ENCODE results near the gene TDRD5.
"Not testable (repeated sequence)": the region's sequence is repeated elsewhere in the genome, so short reads cannot be mapped to it uniquely, and the experiment has no call there.

Gene TDRD5

DNA sequence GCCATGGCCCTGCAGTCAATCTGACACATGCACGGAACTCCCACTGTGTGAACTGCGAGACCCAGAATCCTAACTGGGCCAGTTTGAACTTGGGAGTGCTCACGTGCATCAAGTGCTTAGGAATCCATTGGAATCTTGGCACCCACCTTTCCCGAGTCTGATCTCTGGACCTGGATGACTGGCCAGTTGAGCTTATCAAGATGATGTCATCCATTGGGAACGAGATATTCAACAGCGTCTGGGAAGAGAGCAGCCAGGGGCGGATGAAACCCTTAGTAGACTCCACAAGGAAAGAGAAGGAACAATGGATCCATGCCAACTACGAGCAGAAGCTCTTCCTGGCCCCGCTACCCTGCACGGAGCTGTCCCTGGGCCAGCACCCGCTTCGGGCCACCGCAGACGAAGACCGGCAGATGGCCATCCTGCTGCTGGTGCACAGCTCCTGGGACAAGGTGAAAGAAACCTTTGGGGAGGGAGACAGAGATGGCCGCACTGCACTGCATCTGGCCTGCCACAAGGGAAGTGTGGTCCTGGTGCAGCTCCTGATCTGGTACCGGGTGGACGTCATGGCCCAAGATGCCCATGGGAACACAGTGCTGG is 3.1 kb upstream of the TDRD5 start:
- Mint-ChIP-seq H3K4me1 (ENCODE audit: low read depth) (no peaks in the 10 kb centered on the region), H3K9me3 (no peaks in the 10 kb centered on the region), H3K36me3 (ENCODE audit: low read depth) (no peaks in the 10 kb centered on the region), H3K27ac (no peak overlapping the region), H3K4me3 (no peak overlapping the region), H3K27me3 (peaks cover 76% of the 10 kb centered on the region)
- DNase-seq, result no peak

DNA sequence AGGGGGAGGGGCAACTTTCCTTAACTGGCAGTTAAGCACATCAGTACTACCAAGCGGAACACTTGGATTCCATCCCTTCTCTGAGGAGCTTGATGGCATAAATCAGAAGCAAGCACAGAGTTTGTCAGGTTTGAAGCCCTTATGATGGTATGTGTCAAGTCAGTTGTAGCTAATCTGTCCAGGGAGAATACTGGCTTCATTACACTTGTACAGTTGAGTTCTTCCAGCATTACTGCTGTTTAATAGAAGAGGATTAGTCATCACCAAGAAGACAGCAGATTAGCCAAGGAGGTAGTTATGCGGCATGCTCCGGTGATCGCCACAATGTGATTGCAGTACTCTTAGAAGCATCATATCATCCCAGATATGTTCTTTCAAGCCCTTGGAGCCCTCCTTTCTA is 2.1 kb upstream of the TDRD5 start:
- H3K4me1 Mint-ChIP-seq (ENCODE audit: low read depth), result no peaks in the 10 kb centered on the region
- no peak overlapping the region for H3K4me3 Mint-ChIP-seq
- no peak overlapping the region for H3K27ac Mint-ChIP-seq
- DNase-seq, result no peak
- H3K36me3 Mint-ChIP-seq (ENCODE audit: low read depth), result no peaks in the 10 kb centered on the region
- peaks cover 71% of the 10 kb centered on the region for H3K27me3 Mint-ChIP-seq
- H3K9me3 Mint-ChIP-seq, result no peaks in the 10 kb centered on the region

DNA sequence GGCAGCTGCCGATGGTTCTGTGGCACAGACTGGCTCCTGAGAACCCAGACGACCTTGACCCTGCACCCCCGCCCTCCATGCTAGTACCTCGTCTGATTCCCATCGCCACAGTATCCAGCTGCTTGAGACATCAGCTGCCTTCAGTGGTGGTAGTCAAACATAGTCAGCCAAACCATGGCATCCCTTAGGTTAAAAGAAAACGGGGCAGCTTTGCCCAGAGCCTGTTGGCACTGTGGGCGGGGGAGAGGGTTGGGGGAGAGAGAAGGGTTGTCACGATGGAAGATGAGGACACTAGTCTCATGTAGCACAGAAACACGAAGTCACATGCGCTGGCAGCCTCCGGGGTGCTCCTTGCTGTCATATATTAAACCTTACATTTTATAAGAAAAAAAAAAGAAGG is 961 bp upstream of the TDRD5 start:
- DNase-seq, result no peak
- Mint-ChIP-seq H3K27me3 (peaks cover 63% of the 10 kb centered on the region), H3K4me3 (no peak overlapping the region), H3K9me3 (no peaks in the 10 kb centered on the region), H3K36me3 (ENCODE audit: low read depth) (no peaks in the 10 kb centered on the region), H3K4me1 (ENCODE audit: low read depth) (peaks cover 2% of the 10 kb centered on the region), H3K27ac (no peak overlapping the region)

DNA sequence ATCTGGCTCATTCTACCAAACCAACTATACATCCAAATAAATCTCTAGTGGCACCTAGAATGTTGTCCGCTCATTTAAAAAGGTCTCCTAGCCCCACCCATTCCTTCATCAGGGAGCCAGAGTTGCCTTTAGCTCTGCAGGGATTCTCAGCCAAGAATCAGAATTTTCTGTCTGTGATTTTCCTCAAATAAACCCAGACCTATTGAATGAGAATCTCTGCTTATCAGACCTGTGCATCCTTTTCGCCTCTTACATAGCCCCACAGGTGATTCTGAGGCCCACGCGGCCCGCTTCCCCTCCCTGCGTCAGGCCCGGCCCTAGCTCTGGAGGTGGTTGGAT is 410 bp upstream of the TDRD5 start:
- no peaks in the 10 kb centered on the region for H3K9me3 Mint-ChIP-seq
- H3K27me3 Mint-ChIP-seq, result peaks cover 59% of the 10 kb centered on the region
- DNase-seq, result no peak
- no peak overlapping the region for H3K27ac Mint-ChIP-seq
- H3K4me3 Mint-ChIP-seq, result no peak overlapping the region
- H3K4me1 Mint-ChIP-seq (ENCODE audit: low read depth), result peaks cover 5% of the 10 kb centered on the region
- H3K36me3 Mint-ChIP-seq (ENCODE audit: low read depth), result no peaks in the 10 kb centered on the region

DNA sequence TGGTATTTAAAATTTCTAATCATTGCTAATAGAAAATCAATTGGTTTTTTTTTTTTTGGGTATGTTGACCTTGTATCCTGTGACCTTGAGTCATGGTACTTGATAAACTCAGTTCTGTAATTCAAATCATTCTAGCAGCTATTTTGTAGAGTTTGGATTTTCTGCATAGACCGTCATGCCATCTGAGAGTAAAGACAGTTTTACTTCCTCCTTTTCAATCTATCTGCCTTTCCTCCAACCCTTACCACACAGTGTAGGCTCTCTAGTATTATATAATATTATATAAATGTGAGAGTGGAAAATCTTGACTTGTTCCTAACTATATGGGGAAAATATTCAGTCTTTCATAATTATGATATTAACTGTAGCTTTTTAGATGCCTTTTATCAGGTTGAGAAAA is 7.0 kb downstream of the TDRD5 start:
- H3K4me3 Mint-ChIP-seq, result no peak overlapping the region
- H3K36me3 Mint-ChIP-seq (ENCODE audit: low read depth), result no peaks in the 10 kb centered on the region
- H3K27me3 Mint-ChIP-seq, result peaks cover 30% of the 10 kb centered on the region
- no peak for DNase-seq
- no peak overlapping the region for H3K27ac Mint-ChIP-seq
- H3K4me1 Mint-ChIP-seq (ENCODE audit: low read depth), result peaks cover 5% of the 10 kb centered on the region
- H3K9me3 Mint-ChIP-seq, result peaks cover 4% of the 10 kb centered on the region

DNA sequence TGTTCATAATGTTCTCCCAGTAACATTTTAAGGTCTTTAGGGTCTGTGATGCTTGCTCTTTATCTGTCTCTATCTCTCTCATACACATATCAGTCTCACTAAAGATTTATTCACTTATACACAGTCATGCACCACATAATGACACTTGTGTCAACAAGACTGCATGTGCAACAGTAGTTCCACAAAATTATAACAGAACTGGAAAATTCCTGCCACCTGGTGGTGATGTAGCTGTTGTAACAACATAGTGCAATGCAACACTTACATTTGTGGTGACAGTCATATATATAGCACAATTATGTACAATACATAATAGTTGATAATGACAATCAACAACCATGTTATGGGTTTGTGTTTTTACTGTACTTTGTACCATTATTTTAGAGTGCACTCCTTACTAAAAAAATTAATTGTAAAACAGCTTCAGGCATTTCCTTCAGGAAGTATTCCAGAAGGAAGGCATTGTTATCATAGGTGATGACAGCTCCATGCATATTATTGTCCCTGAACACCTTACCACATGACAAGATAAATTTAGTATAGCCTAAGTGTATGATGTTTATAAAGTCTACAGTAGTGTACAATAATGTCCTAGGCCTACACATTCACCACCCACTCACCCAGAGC is 8.1 kb downstream of the TDRD5 start:
- no peaks in the 10 kb centered on the region for H3K36me3 Mint-ChIP-seq (ENCODE audit: low read depth)
- H3K27me3 Mint-ChIP-seq, result peaks cover 29% of the 10 kb centered on the region
- H3K9me3 Mint-ChIP-seq, result peaks cover 4% of the 10 kb centered on the region
- H3K27ac Mint-ChIP-seq, result no peak overlapping the region
- no peak for DNase-seq
- no peak overlapping the region for H3K4me3 Mint-ChIP-seq
- H3K4me1 Mint-ChIP-seq (ENCODE audit: low read depth), result peaks cover 5% of the 10 kb centered on the region

DNA sequence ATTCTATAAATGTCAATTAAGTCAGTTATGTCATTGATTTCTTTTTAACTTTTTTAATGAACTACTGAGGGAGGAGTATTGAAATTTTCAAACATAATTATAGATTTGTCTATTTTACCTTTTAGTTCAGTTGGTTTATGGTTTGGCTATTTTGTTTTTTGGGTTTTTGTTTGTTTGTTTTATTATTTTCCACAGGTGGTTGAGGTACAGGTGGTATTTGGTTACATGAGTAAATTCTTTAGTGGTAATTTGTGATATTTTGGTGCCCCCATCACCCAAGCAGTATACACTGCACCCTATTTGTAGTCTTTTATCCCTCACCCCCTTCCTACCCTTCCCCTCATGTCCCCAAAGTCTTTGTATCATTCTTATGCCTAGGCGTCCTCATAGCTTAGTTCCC is 9.5 kb downstream of the TDRD5 start:
- DNase-seq, result no peak
- H3K9me3 Mint-ChIP-seq, result peaks cover 4% of the 10 kb centered on the region
- H3K27ac Mint-ChIP-seq, result no peak overlapping the region
- H3K4me1 Mint-ChIP-seq (ENCODE audit: low read depth), result no peaks in the 10 kb centered on the region
- no peak overlapping the region for H3K4me3 Mint-ChIP-seq
- peaks cover 35% of the 10 kb centered on the region for H3K27me3 Mint-ChIP-seq
- no peaks in the 10 kb centered on the region for H3K36me3 Mint-ChIP-seq (ENCODE audit: low read depth)

DNA sequence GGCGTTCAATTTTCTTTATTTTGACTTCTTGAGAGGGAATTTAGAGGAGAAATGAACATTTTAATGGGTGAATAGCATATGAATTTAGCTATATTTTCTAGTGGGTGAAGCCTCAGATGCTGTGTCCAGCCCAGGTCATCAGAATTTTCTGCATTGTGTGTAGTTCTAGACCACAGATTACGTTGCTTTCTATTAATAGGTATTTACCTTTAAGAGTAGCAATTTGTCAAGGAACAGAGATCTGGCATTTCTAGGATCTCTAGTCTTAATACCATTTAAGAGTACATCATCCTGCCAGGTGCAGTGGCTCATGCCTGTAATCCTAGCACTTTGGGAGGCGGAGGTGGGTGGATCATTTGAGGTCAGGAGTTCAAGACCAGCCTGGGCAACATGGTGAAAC is 20.7 kb downstream of the TDRD5 start:
- H3K27ac Mint-ChIP-seq, result no peak overlapping the region
- no peaks in the 10 kb centered on the region for H3K4me1 Mint-ChIP-seq (ENCODE audit: low read depth)
- H3K27me3 Mint-ChIP-seq, result peaks cover 34% of the 10 kb centered on the region
- DNase-seq, result no peak
- no peaks in the 10 kb centered on the region for H3K36me3 Mint-ChIP-seq (ENCODE audit: low read depth)
- no peaks in the 10 kb centered on the region for H3K9me3 Mint-ChIP-seq
- no peak overlapping the region for H3K4me3 Mint-ChIP-seq

DNA sequence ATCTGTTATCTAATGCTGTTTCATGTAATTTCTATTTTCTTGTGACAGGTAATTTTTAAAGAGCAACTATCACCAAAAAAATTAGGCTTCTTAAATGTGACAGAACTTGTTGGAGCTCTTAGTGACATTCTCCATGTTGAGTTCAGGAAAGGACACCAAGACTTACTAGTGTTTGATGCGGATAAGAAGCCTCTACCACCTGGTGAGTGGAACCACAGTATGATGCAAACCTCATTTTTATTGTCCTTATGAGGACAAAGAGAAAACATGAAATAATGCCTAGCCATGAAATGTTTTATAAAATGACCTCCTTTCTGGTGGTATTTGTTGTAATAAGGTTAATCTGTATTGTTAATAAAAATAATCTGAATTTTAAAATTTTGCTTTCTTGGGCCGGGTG is 39.1 kb downstream of the TDRD5 start:
- DNase-seq, result no peak
- H3K9me3 Mint-ChIP-seq, result no peaks in the 10 kb centered on the region
- H3K4me3 Mint-ChIP-seq, result no peak overlapping the region
- H3K4me1 Mint-ChIP-seq (ENCODE audit: low read depth), result no peaks in the 10 kb centered on the region
- H3K27ac Mint-ChIP-seq, result no peak overlapping the region
- H3K27me3 Mint-ChIP-seq, result peaks cover 5% of the 10 kb centered on the region
- H3K36me3 Mint-ChIP-seq (ENCODE audit: low read depth), result no peaks in the 10 kb centered on the region

DNA sequence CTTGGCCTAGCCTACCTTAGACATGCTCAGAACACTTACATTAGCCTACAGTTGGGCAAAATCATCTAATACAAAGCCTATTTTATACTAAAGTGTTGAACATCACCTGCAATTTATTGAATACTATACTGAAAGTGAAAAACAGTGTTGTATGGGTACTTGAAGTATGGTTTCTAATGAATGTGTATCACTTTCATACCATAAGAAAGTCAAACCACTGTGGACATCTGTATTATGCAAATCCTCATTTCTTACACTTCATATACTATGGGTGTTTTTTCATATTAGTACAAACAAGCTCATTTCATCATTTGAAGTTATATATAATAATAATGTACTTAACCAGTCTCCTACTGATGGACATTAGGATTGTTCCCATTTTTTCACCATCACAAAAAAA is 41.2 kb downstream of the TDRD5 start:
- DNase-seq, result no peak
- Mint-ChIP-seq H3K4me1 (ENCODE audit: low read depth) (no peaks in the 10 kb centered on the region), H3K27ac (no peak overlapping the region), H3K36me3 (ENCODE audit: low read depth) (no peaks in the 10 kb centered on the region), H3K4me3 (no peak overlapping the region), H3K9me3 (no peaks in the 10 kb centered on the region), H3K27me3 (peaks cover 5% of the 10 kb centered on the region)

DNA sequence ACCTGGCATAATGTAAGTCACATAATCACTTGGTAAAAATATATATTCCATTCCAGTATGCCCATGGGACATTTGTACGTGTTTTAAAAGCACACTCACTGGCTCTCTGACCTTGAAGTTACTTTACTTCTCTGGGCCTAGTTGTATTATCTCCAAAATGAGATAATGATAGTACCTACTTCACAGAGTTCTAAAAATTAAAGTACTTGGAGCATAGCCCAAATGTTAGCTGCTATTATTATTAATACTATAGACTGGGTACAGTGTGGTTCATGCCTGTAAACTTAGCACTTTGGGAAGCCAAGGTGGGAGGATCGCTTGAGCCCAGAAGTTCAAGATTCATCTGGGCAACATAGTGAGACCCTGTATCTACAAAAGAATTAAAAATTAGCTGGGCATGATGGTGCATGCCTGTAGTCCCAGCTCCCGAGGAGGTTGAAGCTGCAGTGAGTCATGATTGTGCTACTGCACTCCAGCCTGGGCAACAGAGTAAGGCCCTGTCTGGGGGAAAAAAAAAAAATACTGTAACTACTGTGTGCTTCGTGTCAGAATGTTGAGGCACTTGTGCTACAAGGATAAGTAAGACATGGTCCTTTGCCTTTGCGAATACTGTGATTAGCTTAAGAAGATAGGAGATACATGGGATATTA is 45.7 kb downstream of the TDRD5 start:
- no peak for DNase-seq
- no peaks in the 10 kb centered on the region for H3K9me3 Mint-ChIP-seq
- no peaks in the 10 kb centered on the region for H3K36me3 Mint-ChIP-seq (ENCODE audit: low read depth)
- no peaks in the 10 kb centered on the region for H3K4me1 Mint-ChIP-seq (ENCODE audit: low read depth)
- H3K27ac Mint-ChIP-seq, result no peak overlapping the region
- H3K27me3 Mint-ChIP-seq, result peaks cover 6% of the 10 kb centered on the region
- H3K4me3 Mint-ChIP-seq, result no peak overlapping the region

DNA sequence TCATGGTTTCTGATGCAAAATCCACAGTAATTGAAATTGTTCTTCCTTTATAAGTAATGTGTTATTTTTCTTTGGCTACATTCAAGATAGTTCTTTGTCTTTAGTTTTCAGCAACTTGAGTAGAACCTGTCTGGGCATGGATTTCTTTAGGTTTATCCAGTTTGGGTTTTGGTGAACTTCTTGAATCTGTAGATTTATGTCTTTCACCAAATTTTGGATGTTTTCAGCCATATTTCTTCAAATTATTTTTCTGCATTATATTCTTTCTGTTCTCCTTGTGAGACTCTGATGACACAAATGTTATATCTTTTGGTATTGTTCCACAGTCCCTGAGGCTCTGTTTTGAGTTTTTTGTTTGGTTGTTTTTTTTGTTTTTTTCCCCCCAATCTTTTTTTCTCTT is 69.4 kb downstream of the TDRD5 start:
- Mint-ChIP-seq H3K27me3 (peaks cover 4% of the 10 kb centered on the region), H3K36me3 (ENCODE audit: low read depth) (no peaks in the 10 kb centered on the region), H3K27ac (no peak overlapping the region), H3K4me3 (no peak overlapping the region), H3K9me3 (peaks cover 8% of the 10 kb centered on the region), H3K4me1 (ENCODE audit: low read depth) (no peaks in the 10 kb centered on the region)
- DNase-seq, result no peak

DNA sequence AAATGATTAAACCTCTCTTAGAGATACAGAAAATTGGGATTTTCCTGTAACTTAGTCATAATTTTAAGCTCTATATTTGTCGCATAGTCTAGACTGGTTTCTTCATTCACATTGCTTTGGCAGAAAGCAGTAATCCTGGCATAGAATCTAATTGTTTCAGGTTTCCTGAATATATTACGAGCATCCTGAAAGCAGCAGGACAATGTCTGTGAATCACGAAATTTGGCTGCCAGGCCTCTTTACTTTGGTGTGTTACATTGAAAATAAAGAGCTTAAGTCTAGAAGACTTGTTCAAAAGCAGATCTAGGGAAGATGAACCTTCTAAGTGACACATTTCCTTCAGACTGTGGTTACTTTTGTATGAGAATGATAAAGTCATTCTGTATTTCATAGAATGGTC is 72.2 kb downstream of the TDRD5 start:
- Mint-ChIP-seq H3K36me3 (ENCODE audit: low read depth) (no peaks in the 10 kb centered on the region), H3K4me1 (ENCODE audit: low read depth) (no peaks in the 10 kb centered on the region), H3K27ac (no peak overlapping the region), H3K27me3 (peaks cover 9% of the 10 kb centered on the region), H3K4me3 (no peak overlapping the region), H3K9me3 (peaks cover 8% of the 10 kb centered on the region)
- no peak for DNase-seq

DNA sequence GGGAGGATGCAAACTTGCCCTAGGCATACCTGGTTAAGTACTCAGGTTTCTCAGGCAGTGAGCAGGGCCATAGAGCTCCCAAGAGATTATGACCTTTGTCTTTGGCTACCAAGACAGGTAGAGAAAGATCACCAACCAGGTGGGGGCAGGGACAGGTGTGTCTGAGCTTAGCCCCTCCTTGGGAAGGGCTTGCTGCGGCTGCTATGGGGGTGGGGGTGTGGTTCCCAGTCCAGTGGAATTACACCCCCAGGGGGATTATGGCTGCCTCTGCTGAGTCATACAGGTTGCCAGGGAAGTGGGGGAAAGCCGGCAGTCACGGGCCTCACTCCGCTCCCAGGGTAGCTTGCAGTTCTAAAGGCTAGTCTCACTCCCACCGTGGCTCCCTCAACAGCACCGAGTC is 86.2 kb downstream of the TDRD5 start:
- Mint-ChIP-seq H3K4me1 (ENCODE audit: low read depth) (no peaks in the 10 kb centered on the region), H3K27ac (no peak overlapping the region), H3K36me3 (ENCODE audit: low read depth) (no peaks in the 10 kb centered on the region), H3K4me3 (no peak overlapping the region), H3K27me3 (peaks cover 19% of the 10 kb centered on the region), H3K9me3 (peaks cover 12% of the 10 kb centered on the region)
- DNase-seq, result no peak

DNA sequence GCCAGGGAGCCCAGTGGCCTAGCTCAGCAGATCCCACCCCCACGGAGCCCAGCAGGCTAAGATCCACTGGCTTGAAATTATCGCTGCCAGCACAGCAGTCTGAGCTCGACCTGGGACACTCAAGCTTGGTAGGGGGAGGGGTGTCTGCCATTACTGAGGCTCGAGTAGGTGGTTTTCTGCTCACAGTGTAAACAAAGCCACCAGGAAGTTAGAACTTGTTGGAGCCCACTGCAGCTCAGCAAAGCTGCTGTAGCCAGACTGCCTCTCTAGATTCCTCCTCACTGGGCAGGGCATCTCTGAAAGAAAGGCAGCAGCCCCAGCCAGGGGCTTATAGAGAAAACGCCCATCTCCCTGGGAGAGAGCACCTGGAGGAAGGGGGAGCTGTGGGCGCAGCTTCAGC is 102.9 kb downstream of the TDRD5 start:
- H3K27me3 Mint-ChIP-seq, result peaks cover 35% of the 10 kb centered on the region
- not testable (repeated sequence) for H3K36me3 Mint-ChIP-seq (ENCODE audit: low read depth); DNase-seq; H3K4me3 Mint-ChIP-seq; H3K9me3 Mint-ChIP-seq; H3K27ac Mint-ChIP-seq; H3K4me1 Mint-ChIP-seq (ENCODE audit: low read depth)

Measured in activated T-cell treated with anti-CD3 and anti-CD28 coated beads, Interleukin-2, amount 50 U/mL, for 24 hours (primary cell).